A172 (cell line): ENCODE data around the gene INPP5F. TPM values are rescaled to one million over a fixed set of nuclear protein-coding genes. Genes with fewer than 3 reads are reported as not detected.
"Not testable (repeated sequence)": the region's sequence is repeated elsewhere in the genome, so short reads cannot be mapped to it uniquely, and the experiment has no call there.

Source experiments
- DNase-seq: peaks from one replicate; pipeline ENCODE4 v3.0.0-alpha.2; 2015; ENCODE audit warnings: low spot score
- total RNA-seq: library from RNA; depleted of rRNA; stranded (reverse); fragments of >200 nt; shearing (Covaris generic); gene quantifications from 2 replicates; pipeline ENCODE4 v1.2.3, GENCODE V29; 2014

Gene INPP5F
- total RNA-seq, 1 experiment from 2014 or later, result 33.2 TPM

GRCh38 chr10:119740096-119740495 is 14.2 kb downstream of the INPP5F start:
- no peak for DNase-seq

DNA sequence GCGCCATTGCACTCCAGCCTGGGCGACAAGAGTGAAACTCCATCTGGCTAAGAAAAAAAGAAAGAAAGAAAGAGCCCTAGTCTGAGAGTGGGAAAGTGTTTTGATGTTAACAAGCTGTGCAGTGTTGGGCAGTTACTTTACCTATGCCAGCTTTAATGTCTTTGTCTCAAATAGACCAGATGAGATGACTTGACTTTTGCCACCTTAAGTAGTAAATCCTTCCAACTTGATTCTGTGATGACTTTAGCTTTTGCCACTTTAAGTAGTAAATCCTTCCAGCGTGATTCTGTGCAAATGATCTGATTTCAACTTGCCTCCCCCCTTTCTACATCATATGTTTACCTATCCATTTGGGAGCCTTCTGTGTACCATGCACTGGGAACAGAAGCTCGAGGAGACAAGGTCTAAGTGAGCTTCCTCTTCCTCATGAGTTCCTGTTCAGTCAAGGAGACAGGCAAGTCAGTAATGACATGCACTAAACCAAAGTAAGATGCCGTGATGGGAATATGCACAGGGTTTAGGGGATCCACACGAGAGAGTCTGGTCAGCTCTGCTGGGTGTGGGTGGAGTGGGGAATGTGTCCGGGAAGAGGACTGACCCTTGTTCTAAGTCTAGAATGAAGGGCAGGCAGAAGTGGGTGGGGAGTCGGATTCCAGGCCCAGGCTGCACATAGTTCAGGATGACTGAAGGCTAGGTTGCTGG is 17.2 kb downstream of the INPP5F start:
- no peak for DNase-seq

- no peak for DNase-seq
Observed at GRCh38 chr10:119747940-119748339, 22.1 kb downstream of the INPP5F start.

GRCh38 chr10:119748871-119749270 is 23.0 kb downstream of the INPP5F start:
- no peak for DNase-seq

- DNase-seq, result no peak
Observed at GRCh38 chr10:119749455-119749854, 23.6 kb downstream of the INPP5F start.

GRCh38 chr10:119750391-119751230 is 24.8 kb downstream of the INPP5F start:
- DNase-seq, result peak; percentile 73

- no peak for DNase-seq
Observed at GRCh38 chr10:119753309-119753708, 27.5 kb downstream of the INPP5F start.

DNA sequence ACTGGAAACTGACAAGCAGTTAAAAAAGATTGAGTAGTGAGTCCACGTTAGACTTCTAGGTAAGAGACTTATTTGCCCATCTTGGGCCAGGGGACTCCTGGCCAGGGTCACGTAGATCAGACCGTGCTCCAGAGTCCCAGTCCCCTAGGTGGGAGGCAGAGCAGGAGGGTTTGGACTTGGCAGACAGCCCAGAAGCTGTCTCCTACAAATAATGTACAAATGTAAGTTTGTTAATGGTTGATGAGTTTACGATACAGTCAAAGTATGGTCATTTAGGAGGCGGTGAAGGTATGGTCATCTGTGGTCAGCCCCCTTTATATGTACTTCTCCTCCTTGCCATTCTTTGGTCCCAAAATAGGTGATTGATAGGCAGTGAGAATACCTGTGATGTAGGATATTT is 28.2 kb downstream of the INPP5F start:
- no peak for DNase-seq

- DNase-seq, result no peak
Observed at GRCh38 chr10:119754936-119755335, 29.1 kb downstream of the INPP5F start.

DNA sequence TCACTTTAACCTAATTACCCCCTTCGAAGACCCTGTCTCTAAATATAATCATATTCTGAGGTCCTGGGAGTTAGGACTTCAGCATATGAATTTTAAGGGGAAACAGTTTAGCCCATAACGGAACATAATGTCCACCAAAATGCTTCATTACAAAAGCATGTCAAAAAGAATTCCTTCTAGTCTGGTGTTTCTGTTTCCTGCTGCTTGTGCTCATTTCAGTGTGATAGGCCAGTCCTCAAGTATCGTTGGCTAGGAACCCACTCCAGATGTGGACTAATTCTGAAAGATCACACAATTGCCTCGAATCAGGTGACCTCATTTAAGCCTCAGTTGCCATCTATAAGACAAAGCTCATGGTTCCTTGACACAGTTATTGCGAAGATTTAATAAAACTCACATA is 29.6 kb downstream of the INPP5F start:
- DNase-seq, result no peak

DNA sequence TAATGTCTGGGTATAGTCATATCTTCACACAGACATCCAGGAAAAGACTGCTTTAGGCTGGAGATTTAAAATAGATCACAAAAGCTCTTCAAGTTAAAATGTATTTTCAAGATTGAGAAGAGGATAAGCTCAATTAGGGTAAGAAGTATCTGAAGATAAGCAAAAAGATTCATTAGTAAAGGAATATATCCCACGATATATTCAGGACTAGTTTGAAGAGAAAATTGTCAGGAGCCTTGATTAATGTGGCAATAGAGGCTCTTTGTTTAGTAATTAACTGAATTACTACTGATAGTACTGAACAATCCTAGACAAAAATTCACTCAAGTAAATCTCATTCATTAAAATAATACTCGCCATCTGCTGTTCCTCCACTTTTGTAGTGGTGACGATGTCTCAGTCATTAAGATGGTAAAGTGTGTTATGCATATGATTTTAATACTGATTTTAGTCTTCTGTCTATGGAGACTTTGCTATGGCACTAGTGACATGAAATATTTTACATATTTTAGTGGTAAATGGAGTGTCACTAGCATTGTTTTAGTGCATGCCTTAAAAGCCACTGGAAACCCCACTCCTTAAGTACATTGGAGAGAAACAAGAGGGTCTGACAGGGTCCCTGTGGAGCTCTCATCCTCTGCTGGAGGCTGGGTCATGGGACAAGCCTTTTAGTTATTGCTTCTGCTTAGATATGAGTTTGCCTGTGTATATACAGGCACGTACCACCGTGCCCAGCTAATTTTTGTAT is 32.8 kb downstream of the INPP5F start:
- no peak for DNase-seq

- no peak for DNase-seq
Observed at GRCh38 chr10:119759832-119760231, 34.0 kb downstream of the INPP5F start.

DNA sequence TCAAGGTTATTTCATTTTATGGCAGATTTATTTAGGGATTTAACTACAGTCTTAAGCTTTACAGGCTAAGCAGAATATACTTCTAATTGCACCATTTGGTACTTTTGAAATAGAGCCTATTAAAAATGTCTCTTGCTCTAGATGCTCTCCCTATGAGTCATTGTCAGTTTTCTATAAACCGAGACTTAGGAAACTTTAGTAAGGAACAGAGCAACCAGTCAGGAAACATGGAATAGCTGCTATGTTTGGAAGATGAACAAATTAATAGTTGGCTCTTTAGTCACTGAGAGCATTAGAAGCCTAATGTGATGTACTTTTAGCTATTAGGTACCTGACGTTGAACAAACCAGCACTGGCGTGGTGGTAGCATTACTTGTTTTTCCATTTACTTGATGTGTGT is 35.3 kb downstream of the INPP5F start:
- DNase-seq, result peak; percentile 60

DNA sequence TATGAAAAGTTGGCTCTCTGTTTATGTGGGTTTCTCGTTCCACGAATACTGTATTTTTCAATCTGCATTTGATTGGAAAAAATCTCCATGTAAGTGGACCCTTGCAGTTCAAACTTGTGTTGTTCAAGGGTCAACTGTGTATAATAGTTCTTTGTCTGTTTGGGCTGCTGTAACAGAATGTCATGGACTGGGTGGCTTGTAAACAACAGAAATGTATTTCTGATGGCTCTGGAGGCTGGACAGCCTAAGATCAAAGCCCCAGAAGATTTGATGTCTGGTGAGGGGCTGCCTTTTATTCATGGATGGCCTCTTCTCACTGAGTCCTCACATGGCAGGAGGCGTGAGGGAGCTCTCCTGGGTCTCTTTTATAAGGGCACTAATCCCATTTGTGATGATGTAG is 36.2 kb downstream of the INPP5F start:
- no peak for DNase-seq

DNA sequence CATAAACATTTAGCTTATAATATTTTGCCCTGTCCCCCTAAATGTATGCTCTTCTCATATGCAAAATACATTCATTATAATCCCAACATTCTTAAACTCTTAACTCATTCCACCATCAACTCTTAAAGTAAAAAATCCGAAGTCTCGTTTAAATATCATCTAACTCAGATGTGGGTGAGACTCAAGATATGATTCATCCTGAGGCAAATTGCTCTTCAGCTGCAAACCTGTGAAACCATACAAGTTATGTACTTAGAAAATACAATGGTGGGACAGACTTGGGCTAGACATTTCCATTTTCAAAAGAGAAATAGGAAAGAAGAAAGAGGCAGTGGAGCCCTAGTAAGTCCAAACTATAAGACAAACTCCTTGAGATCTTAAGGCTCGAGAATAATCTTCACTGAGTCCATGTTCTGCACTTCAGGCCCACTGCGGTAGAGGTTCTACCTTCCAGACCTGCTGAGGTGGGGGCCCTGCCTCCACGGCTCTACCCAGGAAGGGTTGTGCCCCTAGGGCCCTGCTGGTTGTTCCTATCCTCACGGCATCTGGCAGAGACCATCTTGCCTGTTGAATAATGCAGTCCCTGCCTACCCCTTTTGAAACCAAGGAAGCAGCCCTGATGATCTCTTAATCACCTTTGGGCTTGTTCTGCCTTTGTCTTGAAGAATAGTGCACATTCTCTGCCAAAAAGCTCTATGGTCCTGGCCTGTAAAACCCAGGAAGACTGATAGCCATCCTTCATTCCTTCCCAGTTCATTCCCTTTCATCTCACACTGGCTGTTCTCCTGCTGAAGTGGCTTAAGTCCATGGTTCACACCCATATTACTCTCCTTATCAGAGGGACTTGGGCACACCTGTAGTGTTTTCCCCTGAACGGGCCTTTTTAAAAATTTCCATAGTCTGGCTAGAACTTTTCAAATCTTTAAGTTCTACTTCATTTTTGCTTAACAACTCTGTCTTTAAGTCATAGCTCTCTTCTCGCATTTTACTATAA is 37.3 kb downstream of the INPP5F start:
- no peak for DNase-seq

DNA sequence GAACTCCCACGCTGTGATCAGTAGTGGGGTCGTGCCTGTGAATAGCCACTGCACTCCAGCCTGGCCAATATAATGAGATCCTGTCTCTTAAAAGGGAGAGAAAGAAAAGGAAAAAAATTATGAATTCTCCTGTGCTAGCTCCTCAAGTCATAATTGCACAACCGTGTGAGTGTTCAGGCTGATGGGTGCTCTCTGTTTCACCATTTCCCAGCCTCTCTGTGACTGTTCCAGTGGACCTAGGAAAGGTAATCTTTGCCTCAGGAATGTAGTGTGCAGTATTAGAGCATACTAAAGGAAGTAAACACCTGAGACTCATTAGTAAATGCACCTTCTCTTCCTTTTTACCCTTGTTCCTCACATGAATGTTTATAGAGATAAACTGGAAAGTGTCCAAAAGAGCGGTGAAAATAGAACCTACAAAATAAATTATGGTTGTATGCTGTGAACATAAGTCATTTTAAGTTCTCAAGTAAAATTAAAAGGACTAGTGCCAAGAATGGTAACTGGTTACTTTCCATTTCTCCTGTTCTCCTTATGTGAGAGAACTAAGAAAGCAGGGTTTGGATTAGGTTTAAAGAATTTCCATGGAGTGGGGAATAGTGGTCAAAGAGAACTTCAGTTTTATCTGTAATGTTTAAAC is 42.7 kb downstream of the INPP5F start:
- no peak for DNase-seq

DNA sequence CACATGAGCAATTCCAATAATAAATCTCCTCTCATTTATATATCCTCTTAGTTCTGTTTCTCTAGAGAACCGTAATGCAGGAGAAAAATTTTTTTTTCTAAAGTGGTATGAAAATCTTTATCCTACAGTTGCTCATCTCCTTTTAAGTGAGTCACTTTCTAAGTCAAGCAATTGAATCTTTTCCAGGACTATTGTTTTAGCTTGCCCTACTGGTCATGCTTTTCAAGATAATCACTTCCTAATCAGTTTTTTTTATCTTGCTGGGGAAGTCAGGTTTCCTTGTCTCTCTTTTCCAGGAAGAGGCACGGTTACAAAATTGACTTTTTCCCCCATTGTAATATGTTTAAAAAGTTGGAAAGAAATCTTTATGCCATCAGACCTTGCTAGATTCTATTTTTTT is 44.0 kb downstream of the INPP5F start:
- DNase-seq, result peak; percentile 83

DNA sequence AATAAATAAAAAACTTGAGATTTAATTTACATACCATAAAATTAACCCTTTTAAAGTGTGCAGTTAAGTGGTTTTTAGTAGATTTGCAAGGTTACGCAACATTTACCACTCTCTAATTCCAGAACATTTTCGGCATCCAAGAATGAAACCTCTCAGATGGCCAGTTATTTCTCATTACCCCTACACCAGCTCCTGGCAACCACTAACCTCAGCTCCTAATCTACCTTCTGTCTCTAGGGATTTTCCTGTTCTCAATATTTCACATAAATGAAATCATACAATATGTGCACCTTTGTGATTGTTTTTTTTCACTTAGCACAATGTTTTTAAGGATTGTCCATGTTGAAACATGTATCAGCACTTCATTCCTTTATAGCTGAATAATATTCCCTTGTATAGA is 45.1 kb downstream of the INPP5F start:
- DNase-seq, result no peak

GRCh38 chr10:119772334-119772733 is 46.5 kb downstream of the INPP5F start:
- no peak for DNase-seq

DNA sequence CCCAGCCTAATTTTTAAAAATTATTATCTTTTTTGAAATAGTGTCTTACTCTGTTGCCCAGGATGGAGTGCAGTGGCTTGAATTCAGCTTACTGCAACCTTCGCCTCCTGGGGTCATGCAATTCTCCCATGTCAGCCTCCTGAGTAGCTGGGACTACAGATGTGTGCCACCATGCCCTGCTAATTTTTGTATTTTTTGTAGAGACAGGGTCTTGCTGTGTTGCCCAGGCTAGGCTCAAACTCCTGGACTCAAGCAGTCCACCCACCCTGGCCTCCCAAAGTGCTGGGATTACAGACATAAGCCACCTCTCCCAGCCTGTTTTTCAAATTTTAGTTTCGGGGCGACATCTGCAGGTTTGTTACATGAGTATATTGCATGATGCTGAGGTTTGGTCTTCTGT is 47.2 kb downstream of the INPP5F start:
- DNase-seq, result not testable (repeated sequence)

DNA sequence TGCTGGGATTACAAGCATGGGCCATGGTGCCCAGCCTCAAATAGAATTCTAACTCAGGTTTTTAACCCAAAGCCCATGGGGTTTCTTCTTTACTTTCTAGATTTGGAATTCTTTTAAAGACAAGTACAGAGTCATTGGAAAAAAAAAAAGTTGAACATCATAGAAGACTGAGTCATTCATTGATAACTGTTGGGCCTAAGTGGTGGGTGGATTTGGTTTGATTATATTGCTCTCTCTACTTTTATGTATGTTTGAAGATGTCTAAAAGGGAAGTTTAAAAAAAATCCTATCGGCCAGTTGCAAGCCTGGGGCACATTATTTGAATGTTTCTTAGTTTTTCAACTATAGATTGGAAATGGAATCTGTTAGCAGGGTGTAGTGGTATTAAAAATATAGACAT is 49.7 kb downstream of the INPP5F start:
- DNase-seq, result no peak
